Liver (tissue), 9 donors: ENCODE measurements around the gene ZNF564. TPM values are rescaled to one million over a fixed set of nuclear protein-coding genes. Genes with fewer than 3 reads are reported as not detected.

Source experiments
- DNase-seq: peaks from one replicate; pipeline ENCODE4 v3.0.0-alpha.2; 2017; ENCODE audit warnings: low spot score
- H3K27ac ChIP-seq, 2 donors: one replicate each; pipeline ENCODE4 v1.7.0; 2013; ENCODE audit warnings: inconsistent platforms in 2 of 2, low read length in 2 of 2, control low read depth in 1 of 2, low read depth in 1 of 2, mild to moderate bottlenecking in 1 of 2
- H3K27me3 ChIP-seq, 4 donors: one replicate each; pipeline versions ENCODE4 v1.6.1 to v1.7.0; 2013; ENCODE audit warnings: low read length in 3 of 4, inconsistent platforms in 1 of 4, mild to moderate bottlenecking in 1 of 4, moderate library complexity in 1 of 4; ENCODE audit not compliant: control insufficient read depth in 4 of 4, insufficient read depth in 4 of 4
- H3K36me3 ChIP-seq, 4 donors: one replicate each; pipeline versions ENCODE4 v1.6.1 to v1.7.0; 2013; ENCODE audit warnings: low read length in 3 of 4, mild to moderate bottlenecking in 3 of 4, low read depth in 1 of 4, moderate library complexity in 1 of 4; ENCODE audit not compliant: control insufficient read depth in 4 of 4, insufficient read depth in 3 of 4
- H3K4me1 ChIP-seq, 4 donors: one replicate each; pipeline versions ENCODE4 v1.6.1 to v1.7.0; 2013; ENCODE audit warnings: low read length in 3 of 4, mild to moderate bottlenecking in 3 of 4, moderate library complexity in 1 of 4; ENCODE audit not compliant: control insufficient read depth in 4 of 4, insufficient read depth in 4 of 4
- H3K4me3 ChIP-seq, 3 donors: one replicate each; pipeline versions ENCODE4 v1.6.1 to v1.7.0; 2013; ENCODE audit warnings: low read length in 3 of 3, control low read depth in 1 of 3, low read depth in 1 of 3, mild to moderate bottlenecking in 1 of 3
- H3K9ac ChIP-seq, 2 donors: one replicate each; pipeline ENCODE4 v1.7.0; 2013; ENCODE audit warnings: low read length in 2 of 2, mild to moderate bottlenecking in 2 of 2, moderate library complexity in 2 of 2, control low read depth in 1 of 2, low read depth in 1 of 2
- H3K9me3 ChIP-seq, 4 donors: one replicate each; pipeline versions ENCODE4 v1.6.1 to v1.7.0; 2013; ENCODE audit warnings: low read length in 3 of 4; ENCODE audit not compliant: control insufficient read depth in 4 of 4
- CTCF ChIP-seq: fragments of 150-350 bp; IDR thresholded peaks from 2 replicates; pipeline ENCODE4 v1.5.1; 2017; ENCODE audit warnings: improper control_type of control experiment, low read depth, low read length; ENCODE audit not compliant: missing input control
- FOXA1 ChIP-seq: IDR thresholded peaks from 2 replicates; pipeline ENCODE4 v1.6.1; 2016; ENCODE audit warnings: antibody characterized with exemption
- GABPA ChIP-seq, 2 donors: IDR thresholded peaks in 1 of 2; conservative IDR thresholded peaks in 1 of 2; 2 replicates each; pipeline ENCODE4 v1.6.1; 2016; ENCODE audit warnings: antibody characterized with exemption in 2 of 2, mild to moderate bottlenecking in 1 of 2, moderate library complexity in 1 of 2
- HNF4A ChIP-seq, 2 donors: conservative IDR thresholded peaks; 2 replicates each; pipeline ENCODE4 v1.6.1; 2016; ENCODE audit warnings: antibody characterized with exemption in 2 of 2, mild to moderate bottlenecking in 2 of 2
- MAX ChIP-seq: IDR thresholded peaks from 2 replicates; pipeline ENCODE4 v1.6.1; 2016; ENCODE audit warnings: antibody characterized with exemption
- RAD21 ChIP-seq, 2 donors: IDR thresholded peaks; 2 replicates each; pipeline ENCODE4 v1.6.1; 2016; ENCODE audit warnings: antibody characterized with exemption in 2 of 2, mild to moderate bottlenecking in 2 of 2
- REST ChIP-seq: IDR thresholded peaks from 2 replicates; pipeline ENCODE4 v1.6.1; 2016; ENCODE audit warnings: antibody characterized with exemption, mild to moderate bottlenecking
- ZBTB33 ChIP-seq: IDR thresholded peaks from 2 replicates; pipeline ENCODE4 v1.6.1; 2016; ENCODE audit warnings: antibody characterized with exemption
- WGBS: extraction: QIAGEN DNeasy Blood & Tissue Kit; methylation state at CpG from one replicate; pipeline ENCODE4 v1.1.7; 2013; 5-methylcytosine and 5-hydroxymethylcytosine counted together
- polyA plus RNA-seq, 2 donors: library from polyadenylated mRNA; stranded (reverse) in 1 of 2; unstranded in 1 of 2; fragments of 200-250 nt in 1 of 2; fragments of >200 nt in 1 of 2; fragmentation: Nextera tagmentation in 1 of 2; extraction: Ambion mirVana in 1 of 2; gene quantifications; one replicate each; pipeline versions ENCODE4 v1.2.1 to v1.2.3, GENCODE V29; 2013 to 2015
- total RNA-seq, 2 donors: library from RNA; depleted of rRNA; stranded (reverse); fragments of >200 nt; gene quantifications; one replicate each; pipeline ENCODE4 v1.2.3, GENCODE V29; 2014
- donor health status: healthy.
- donor health status: healthy.
- donor health status: healthy.
- donor health status: healthy.
- donor health status: healthy.

ZNF564 gene
- total and polyA plus RNA-seq, 4 donors: 2.4 to 8.6 (median 5.8) TPM

GRCh38 chr19:12596485-12596884 is 45.2 kb upstream of the ZNF564 start:
- no peaks in the 10 kb centered on the region for H3K27me3 ChIP-seq
- peaks cover 0 to 6% (median 0%) of the 10 kb centered on the region in 4 donors for H3K4me1 ChIP-seq
- H3K4me3 ChIP-seq: peak overlapping the region; percentile 11 to 68 (median 53)
- no peak for TF ChIP-seq REST
- H3K36me3 ChIP-seq: peaks cover 0 to 5% (median 1%) of the 10 kb centered on the region in 4 donors
- 57% methylated on average over 11 of the region's 11 CpGs for WGBS
- peak overlapping the region; percentile 64 to 79 for H3K27ac ChIP-seq
- no peak for DNase-seq
- H3K9ac ChIP-seq: no peak overlapping the region
- H3K9me3 ChIP-seq: no peaks in the 10 kb centered on the region

- H3K4me1 ChIP-seq: no peaks in the 10 kb centered on the region
- H3K27me3 ChIP-seq: no peaks in the 10 kb centered on the region
- 98% methylated on average over 9 of the region's 9 CpGs for WGBS
- peak overlapping the region in 2 of 3 donors; percentile 31 to 71 for H3K4me3 ChIP-seq
- peaks cover 3 to 43% (median 33%) of the 10 kb centered on the region in 4 donors for H3K36me3 ChIP-seq
- no peak for DNase-seq
- H3K27ac ChIP-seq: no peak overlapping the region
- peaks cover 21 to 38% (median 24%) of the 10 kb centered on the region in 4 donors for H3K9me3 ChIP-seq
- TF ChIP-seq MAX (no peak), FOXA1 (no peak), HNF4A (conservative IDR thresholded peaks at IDR 0.05) (no peak), ZBTB33 (no peak), GABPA (IDR thresholded peaks at IDR 0.05 in 1 of 2, conservative IDR thresholded peaks at IDR 0.05 in 1 of 2) (no peak), RAD21 (IDR thresholded peaks at IDR 0.05) (no peak)
- H3K9ac ChIP-seq: no peak overlapping the region
Measured at GRCh38 chr19:12581100-12581499, 29.8 kb upstream of the ZNF564 start.

GRCh38 chr19:12580180-12580694 is 29.0 kb upstream of the ZNF564 start:
- Histone ChIP-seq H3K36me3 (peaks cover 3 to 43% (median 33%) of the 10 kb centered on the region in 4 donors), H3K4me3 (peak overlapping the region in 2 of 3 donors; percentile 31 to 71), H3K27ac (no peak overlapping the region), H3K27me3 (no peaks in the 10 kb centered on the region), H3K9me3 (peaks cover 21 to 38% (median 24%) of the 10 kb centered on the region in 4 donors), H3K9ac (no peak overlapping the region), H3K4me1 (no peaks in the 10 kb centered on the region)
- no peak for DNase-seq
- WGBS: 96% methylated on average over 11 of the region's 11 CpGs
- TF ChIP-seq GABPA (IDR thresholded peaks at IDR 0.05 in 1 of 2, conservative IDR thresholded peaks at IDR 0.05 in 1 of 2) (no peak), CTCF (no peak)
